ENCODE results near the gene RHPN2. TPM values are rescaled to one million over a fixed set of nuclear protein-coding genes. Genes with fewer than 3 reads are reported as not detected.
A peak's percentile ranks its signal among the peaks of the same experiment; 100 is the strongest.

RHPN2 gene
- total and polyA plus RNA-seq, 2 of the 13 experiments (the other 11 are each of a cell fraction or from before 2014, with no cell fraction given): 20.3 to 48.0 TPM

- no peak for TF ChIP-seq MLXIP (CRISPR knock-in tag; IDR thresholded peaks at IDR 0.05; ENCODE audit: borderline replicate concordance)
- TF ChIP-seq EP300 (IDR thresholded peaks at IDR 0.05; ENCODE audit: low read depth in 2 of 2, low read length in 2 of 2): no peak
- peak; percentile 52; the same call in 1 of the 2 replicates for TF ChIP-seq EP300 (CRISPR knock-in tag; IDR thresholded peaks at IDR 0.05; ENCODE audit: borderline replicate concordance)
- TF ChIP-seq FIP1L1 (IDR thresholded peaks at IDR 0.05; ENCODE audit: borderline replicate concordance, insufficient read depth, low read depth, low read length): no peak
- TF ChIP-seq NR2F6 (IDR thresholded peaks at IDR 0.05): no peak; the same call in 1 of the 2 replicates
- TF ChIP-seq NR2F6 (CRISPR knock-in tag; IDR thresholded peaks at IDR 0.05): peak; percentile 47; the same call in 1 of the 2 replicates
- peak; percentile 46; the same call in 1 of the 2 replicates for TF ChIP-seq HBP1 (CRISPR knock-in tag; IDR thresholded peaks at IDR 0.05; ENCODE audit: low read depth)
- TF ChIP-seq ZSCAN5A (CRISPR knock-in tag; IDR thresholded peaks at IDR 0.05; ENCODE audit: borderline replicate concordance): 0 out of 2 replicates have a peak, but pooled peaks have one; percentile 76
- peak; percentile 72; the same call in 1 of the 2 replicates for TF ChIP-seq ZNF354B (CRISPR knock-in tag; IDR thresholded peaks at IDR 0.05)
- peak; percentile 82 for TF ChIP-seq SRSF1 (optimal IDR thresholded peaks at IDR 0.05; ENCODE audit: low read depth, low read length)
- TF ChIP-seq HMGXB4 (CRISPR knock-in tag; IDR thresholded peaks at IDR 0.05; ENCODE audit: borderline replicate concordance in 1 of 2, low read depth in 1 of 2): peak; percentile 54 to 85; a peak in 3 of 4 replicates
- peak; percentile 68 for TF ChIP-seq SIN3B (IDR thresholded peaks at IDR 0.05; ENCODE audit: low read length)
- peak; percentile 89 for TF ChIP-seq IRF2 (CRISPR knock-in tag; IDR thresholded peaks at IDR 0.05)
- TF ChIP-seq REPIN1 (CRISPR knock-in tag; IDR thresholded peaks at IDR 0.05; ENCODE audit: borderline replicate concordance, low read depth): peak; percentile 92
- TF ChIP-seq PATZ1 (CRISPR knock-in tag; IDR thresholded peaks at IDR 0.05): peak; percentile 68
- TF ChIP-seq BRCA1 (CRISPR knock-in tag; IDR thresholded peaks at IDR 0.05): 0 out of 2 replicates have a peak, but pooled peaks have one; percentile 4
- TF ChIP-seq RARA (CRISPR knock-in tag; IDR thresholded peaks at IDR 0.05): peak; percentile 23; the same call in 1 of the 2 replicates
These were observed 16.3 kb upstream of the RHPN2 start, which contains the start of gene GPATCH1 (continued) for GRCh38 chr19:33080761-33081681.

All from HepG2 (cell line).